ENCODE data around the gene AJAP1.

GRCh38 chr1:4617506-4617905 is 36.9 kb upstream of the AJAP1 start:
- TF ChIP-seq CTCF (IDR thresholded peaks at IDR 0.05) = no peak
- no peak for TF ChIP-seq SIN3A (IDR thresholded peaks at IDR 0.05; ENCODE audit: borderline replicate concordance, insufficient read depth, low read depth, low read length)

All from Panc1 (cell line).